Large intestine (tissue), 3 donors: Measurements from ENCODE around the gene FGFR3. TPM values are rescaled to one million over a fixed set of nuclear protein-coding genes. Genes with fewer than 3 reads are reported as not detected.

Experiments used
- DNase-seq, 2 donors: peaks; one replicate each; pipeline versions ENCODE4 v3.0.0 to v3.0.0-alpha.2; 2013
- H3K27ac ChIP-seq: one replicate; pipeline ENCODE4 v1.5.1; 2013; ENCODE audit warnings: low read length
- H3K27me3 ChIP-seq: 2 replicates; pipeline ENCODE4 v1.6.1; 2013; ENCODE audit warnings: low read length; ENCODE audit not compliant: control insufficient read depth, insufficient read depth
- H3K36me3 ChIP-seq: 2 replicates; pipeline ENCODE4 v1.6.1; 2013; ENCODE audit warnings: low read length; ENCODE audit not compliant: control insufficient read depth, insufficient read depth
- H3K4me1 ChIP-seq: one replicate; pipeline ENCODE4 v1.6.1; 2013; ENCODE audit warnings: low read length; ENCODE audit not compliant: control insufficient read depth, insufficient read depth
- H3K4me3 ChIP-seq: one replicate; pipeline ENCODE4 v1.5.1; 2013; ENCODE audit warnings: low read length
- H3K9me3 ChIP-seq: one replicate; pipeline ENCODE4 v1.6.1; 2013; ENCODE audit warnings: mild to moderate bottlenecking, low read depth, low read length, moderate library complexity; ENCODE audit not compliant: control insufficient read depth
- WGBS: methylation state at CpG from one replicate; pipeline ENCODE4 v1.1.5; 2013; ENCODE audit warnings: low lambda C conversion rate; ENCODE audit not compliant: insufficient coverage; 5-methylcytosine and 5-hydroxymethylcytosine counted together
- polyA plus RNA-seq: library from polyadenylated mRNA; unstranded; fragments of 120-200 nt; gene quantifications from one replicate; pipeline ENCODE4 v1.2.1, GENCODE V29; 2013

FGFR3 gene
- polyA plus RNA-seq, 1 donor = 228 TPM

DNA sequence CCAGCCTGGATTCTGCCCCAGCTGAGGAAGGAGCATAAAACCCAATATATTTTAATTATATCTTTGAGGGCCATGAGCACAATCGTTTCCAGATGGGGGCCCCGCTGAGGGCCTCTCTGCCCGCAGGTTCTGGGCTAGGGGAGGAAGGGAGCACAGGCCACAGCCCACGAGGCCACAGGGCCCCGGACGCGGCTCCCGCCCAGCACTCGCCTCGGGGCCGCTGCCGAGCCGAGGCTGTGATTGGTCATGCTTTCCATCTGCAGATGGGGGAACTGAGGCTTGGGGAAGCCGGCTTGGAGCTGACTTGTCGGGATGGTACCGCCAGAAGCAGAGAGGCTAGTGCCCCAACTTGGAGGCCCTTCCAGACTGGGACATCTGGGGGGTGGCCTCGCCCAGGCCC lies 37.8 kb upstream of the FGFR3 start:
- H3K27ac ChIP-seq = no peak overlapping the region
- no peak overlapping the region for H3K4me3 ChIP-seq
- WGBS = no CpG with 5 or more reads among the region's 17 CpGs
- H3K9me3 ChIP-seq = no peaks in the 10 kb centered on the region
- peaks cover 38% of the 10 kb centered on the region for H3K4me1 ChIP-seq
- H3K27me3 ChIP-seq = no peaks in the 10 kb centered on the region
- DNase-seq = no peak
- H3K36me3 ChIP-seq = no peaks in the 10 kb centered on the region

DNA sequence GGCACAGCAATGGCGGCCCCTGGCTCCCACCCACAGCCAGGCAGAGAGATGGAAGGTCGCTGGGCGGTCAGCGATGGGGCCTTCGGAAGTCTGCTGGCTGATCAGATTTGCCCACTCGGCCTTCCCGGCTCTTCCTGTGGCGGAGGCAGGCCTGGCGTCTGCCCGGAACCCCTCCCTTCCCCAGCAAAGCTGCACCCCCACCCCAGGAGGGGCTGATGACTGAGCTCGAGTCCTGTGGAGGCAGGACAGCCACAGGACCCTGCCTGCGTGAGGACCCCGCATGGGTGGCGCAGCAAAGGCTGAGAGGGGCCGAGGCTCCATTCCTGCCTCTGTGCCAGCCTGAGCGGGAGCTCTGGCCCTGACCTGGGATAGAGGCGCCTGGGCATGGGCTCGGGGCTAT lies 37.0 kb upstream of the FGFR3 start:
- no peaks in the 10 kb centered on the region for H3K9me3 ChIP-seq
- DNase-seq = no peak
- no peak overlapping the region for H3K4me3 ChIP-seq
- H3K27me3 ChIP-seq = no peaks in the 10 kb centered on the region
- H3K4me1 ChIP-seq = peaks cover 36% of the 10 kb centered on the region
- no CpG with 5 or more reads among the region's 18 CpGs for WGBS
- H3K36me3 ChIP-seq = no peaks in the 10 kb centered on the region
- H3K27ac ChIP-seq = no peak overlapping the region

DNA sequence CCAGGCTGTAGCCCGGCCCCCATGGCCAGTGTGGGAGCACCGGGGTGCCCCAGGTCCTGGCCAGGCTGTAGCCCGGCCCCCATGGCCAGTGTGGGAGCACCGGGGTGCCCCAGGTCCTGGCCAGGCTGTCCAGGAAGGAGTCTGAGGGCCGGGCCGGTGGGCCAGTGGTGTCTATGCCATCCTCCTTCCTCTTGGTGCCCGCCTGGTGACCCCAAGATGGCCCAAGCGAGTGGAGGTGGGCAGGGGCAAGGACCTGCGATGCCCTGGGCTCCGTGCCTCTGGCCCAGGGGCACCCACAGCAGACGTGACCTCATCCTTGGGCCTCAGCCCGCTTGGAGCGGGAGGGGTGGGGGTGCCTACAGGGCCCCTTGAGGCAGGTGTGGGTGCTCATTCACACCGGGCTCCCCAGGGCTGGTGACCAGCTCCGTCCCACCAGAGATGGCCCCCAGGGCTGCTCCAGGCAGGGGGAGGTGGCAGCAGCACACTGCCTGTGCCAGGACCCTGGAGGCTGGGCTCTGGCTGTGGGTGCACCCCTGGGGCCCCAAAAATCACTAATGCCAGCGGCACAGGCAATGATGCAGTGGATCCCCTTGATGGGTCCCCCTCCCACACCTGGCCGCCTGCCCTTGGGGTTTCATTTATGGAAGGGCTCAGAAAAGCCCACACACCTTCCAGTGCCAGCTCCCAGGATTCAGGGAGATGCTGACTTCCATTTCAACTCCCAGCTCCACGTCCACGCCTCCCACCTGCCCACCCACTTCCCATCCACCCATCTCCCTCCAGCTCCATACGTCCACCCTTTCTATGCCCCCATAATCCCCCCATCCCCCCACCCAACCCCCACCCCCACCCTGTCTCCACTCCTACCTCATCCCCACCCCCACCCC lies 36.0 kb upstream of the FGFR3 start:
- Histone ChIP-seq H3K27ac (no peak overlapping the region), H3K36me3 (no peaks in the 10 kb centered on the region), H3K9me3 (no peaks in the 10 kb centered on the region), H3K4me1 (peaks cover 26% of the 10 kb centered on the region), H3K27me3 (no peaks in the 10 kb centered on the region), H3K4me3 (no peak overlapping the region)
- no peak for DNase-seq
- no CpG with 5 or more reads among the region's 20 CpGs for WGBS

DNA sequence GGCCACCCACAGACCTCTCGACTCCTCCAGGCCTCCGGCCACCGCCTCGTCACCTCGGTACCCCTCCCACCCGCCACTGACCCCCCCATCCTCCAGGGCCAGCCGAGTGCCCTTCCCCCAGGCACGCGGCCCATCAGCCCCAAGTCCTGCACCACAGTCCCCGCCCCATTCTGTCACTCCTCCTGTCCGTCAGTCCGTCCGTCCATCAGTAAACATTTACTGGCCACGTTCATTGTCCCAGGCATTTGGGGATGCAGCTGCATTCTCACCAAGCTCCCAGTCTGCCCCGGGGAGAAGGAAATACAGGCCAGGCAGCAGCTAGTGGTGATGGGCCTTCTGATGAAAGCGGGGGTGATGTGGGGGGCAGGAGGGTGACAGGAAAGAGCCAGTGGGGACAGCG lies 35.3 kb upstream of the FGFR3 start:
- no peaks in the 10 kb centered on the region for H3K36me3 ChIP-seq
- no peak overlapping the region for H3K4me3 ChIP-seq
- no peaks in the 10 kb centered on the region for H3K27me3 ChIP-seq
- H3K27ac ChIP-seq = no peak overlapping the region
- no peaks in the 10 kb centered on the region for H3K9me3 ChIP-seq
- peaks cover 20% of the 10 kb centered on the region for H3K4me1 ChIP-seq
- no CpG with 5 or more reads among the region's 17 CpGs for WGBS
- no peak for DNase-seq

DNA sequence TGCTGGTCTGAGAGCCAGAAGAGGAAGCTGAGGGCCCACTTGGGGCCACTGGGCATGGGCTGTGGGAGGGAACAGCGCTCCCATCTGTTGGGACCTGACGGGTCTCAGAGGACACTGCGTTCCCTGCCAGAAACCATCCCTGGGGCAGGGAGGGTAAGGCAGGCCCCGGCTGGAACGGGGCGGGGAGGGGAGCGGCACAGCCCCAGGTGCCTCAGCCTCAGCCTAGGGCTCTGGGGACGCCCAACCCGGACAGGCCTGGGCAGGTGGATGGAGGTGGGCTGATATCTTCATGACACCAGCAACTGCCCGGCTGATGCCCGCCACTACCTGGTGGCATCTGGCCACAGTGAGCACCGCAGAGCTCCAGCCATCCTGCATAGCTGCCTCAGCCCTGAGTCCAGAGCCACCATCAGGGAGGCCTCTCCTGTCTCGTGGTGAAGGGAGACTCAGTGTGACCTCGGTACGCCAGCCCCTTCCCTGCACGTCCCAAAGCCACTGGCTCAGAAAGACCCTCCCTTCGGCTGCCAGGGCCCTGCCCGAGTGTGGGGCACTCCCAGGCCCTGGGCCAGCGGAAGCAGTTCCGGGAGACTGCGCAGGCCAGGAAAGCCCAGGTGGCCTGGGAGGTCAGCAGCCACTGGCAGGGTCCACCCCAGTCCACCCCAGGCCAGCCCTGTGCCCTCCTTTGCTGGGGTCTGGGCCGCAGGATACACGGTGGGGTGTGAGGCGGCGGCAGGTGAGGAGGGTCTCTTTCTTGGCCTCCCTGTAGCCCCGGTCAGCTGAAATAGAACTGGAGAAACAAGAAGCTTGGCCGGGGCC lies 34.6 kb upstream of the FGFR3 start:
- Histone ChIP-seq H3K36me3 (no peaks in the 10 kb centered on the region), H3K27me3 (no peaks in the 10 kb centered on the region), H3K9me3 (no peaks in the 10 kb centered on the region), H3K4me3 (no peak overlapping the region), H3K27ac (no peak overlapping the region), H3K4me1 (peaks cover 18% of the 10 kb centered on the region)
- no CpG with 5 or more reads among the region's 27 CpGs for WGBS
- DNase-seq = no peak

DNA sequence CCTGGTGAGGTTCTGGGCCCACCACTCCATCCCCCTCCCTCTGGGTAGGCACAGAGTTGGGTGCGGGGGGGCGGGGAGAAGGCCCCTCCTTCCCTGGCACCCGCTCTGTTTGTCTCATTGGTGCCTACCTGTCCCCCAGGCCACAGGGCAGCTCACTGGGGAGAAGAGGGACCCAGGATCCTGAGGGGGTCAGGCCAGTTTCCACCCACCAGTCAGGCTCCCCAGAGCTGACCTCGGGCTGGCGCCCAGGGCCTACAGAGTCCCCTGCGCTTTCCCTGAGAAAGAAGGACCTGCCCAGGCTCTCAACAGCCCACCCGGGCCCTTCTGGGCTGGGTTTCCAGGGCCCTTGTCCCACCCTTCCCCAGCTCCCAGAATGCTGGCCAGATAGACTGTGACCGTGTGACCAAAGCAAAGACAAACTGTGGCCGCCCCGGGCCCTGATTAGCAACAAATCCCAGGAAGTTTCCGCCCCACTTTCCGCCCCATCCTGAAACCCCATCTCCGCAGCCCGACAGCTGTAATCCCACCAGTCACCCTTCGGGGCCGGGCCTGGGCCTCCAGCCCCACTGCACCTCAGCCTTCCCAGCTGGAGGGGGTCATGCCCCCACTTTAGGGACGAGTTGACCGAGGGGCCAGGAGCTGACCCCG lies 33.8 kb upstream of the FGFR3 start:
- Histone ChIP-seq H3K4me3 (no peak overlapping the region), H3K36me3 (no peaks in the 10 kb centered on the region), H3K9me3 (no peaks in the 10 kb centered on the region), H3K27ac (no peak overlapping the region), H3K27me3 (no peaks in the 10 kb centered on the region), H3K4me1 (peaks cover 15% of the 10 kb centered on the region)
- no peak for DNase-seq
- no CpG with 5 or more reads among the region's 19 CpGs for WGBS

DNA sequence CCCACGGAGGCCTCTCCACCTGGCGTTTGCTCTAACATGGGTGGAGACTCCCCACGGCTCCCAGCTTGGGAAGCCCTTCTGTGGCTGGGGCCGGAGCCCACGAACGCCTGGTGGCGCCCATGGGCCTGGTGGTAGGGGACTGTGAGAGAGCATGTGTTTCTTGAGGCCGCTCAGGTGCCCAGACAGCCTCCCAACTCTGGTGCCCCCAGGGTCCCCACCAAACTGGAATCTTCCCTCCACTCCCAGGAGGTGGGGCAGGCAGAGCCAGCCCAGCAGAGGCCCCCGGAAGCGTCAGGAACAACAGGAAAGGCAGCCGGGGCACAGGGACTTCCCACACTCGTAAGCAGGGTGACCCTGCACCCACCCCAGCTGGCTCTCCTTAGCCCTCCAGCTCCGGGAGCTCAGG lies 33.3 kb upstream of the FGFR3 start:
- no peak for DNase-seq
- H3K4me3 ChIP-seq = no peak overlapping the region
- no peaks in the 10 kb centered on the region for H3K27me3 ChIP-seq
- no peak overlapping the region for H3K27ac ChIP-seq
- no CpG with 5 or more reads among the region's 13 CpGs for WGBS
- no peaks in the 10 kb centered on the region for H3K9me3 ChIP-seq
- H3K36me3 ChIP-seq = no peaks in the 10 kb centered on the region
- H3K4me1 ChIP-seq = peaks cover 10% of the 10 kb centered on the region

DNA sequence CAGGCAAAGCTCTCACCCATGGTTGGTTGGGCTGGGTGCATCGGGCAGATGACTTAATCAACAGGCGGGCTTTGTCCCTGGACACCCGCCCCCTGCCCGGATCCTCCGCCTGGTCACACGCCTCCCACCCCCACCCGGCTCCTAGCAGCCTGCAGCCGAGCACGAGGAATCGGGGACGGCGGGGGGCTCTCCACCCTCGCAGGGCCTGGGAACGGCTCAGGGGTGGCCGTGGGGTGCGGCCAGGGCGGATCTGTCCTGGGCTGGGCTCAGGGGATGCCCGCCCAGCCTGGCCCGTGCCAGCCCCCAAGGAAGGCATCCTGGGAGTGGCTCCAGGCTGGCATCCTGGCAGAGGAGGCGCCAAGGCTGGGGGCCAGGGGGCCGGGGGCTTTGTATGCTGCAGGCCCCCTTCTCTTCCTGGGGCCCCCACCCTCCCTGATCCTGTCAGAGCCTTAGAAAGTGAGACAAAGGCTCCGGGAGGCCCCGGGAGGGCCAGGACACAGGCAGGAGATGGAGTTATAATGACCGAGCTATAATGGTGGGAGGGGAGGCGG lies 32.5 kb upstream of the FGFR3 start:
- no peaks in the 10 kb centered on the region for H3K9me3 ChIP-seq
- no peak for DNase-seq
- whole genome bisulfite sequencing = no CpG with 5 or more reads among the region's 25 CpGs
- no peaks in the 10 kb centered on the region for H3K27me3 ChIP-seq
- no peaks in the 10 kb centered on the region for H3K36me3 ChIP-seq
- no peak overlapping the region for H3K27ac ChIP-seq
- peaks cover 10% of the 10 kb centered on the region for H3K4me1 ChIP-seq
- no peak overlapping the region for H3K4me3 ChIP-seq

DNA sequence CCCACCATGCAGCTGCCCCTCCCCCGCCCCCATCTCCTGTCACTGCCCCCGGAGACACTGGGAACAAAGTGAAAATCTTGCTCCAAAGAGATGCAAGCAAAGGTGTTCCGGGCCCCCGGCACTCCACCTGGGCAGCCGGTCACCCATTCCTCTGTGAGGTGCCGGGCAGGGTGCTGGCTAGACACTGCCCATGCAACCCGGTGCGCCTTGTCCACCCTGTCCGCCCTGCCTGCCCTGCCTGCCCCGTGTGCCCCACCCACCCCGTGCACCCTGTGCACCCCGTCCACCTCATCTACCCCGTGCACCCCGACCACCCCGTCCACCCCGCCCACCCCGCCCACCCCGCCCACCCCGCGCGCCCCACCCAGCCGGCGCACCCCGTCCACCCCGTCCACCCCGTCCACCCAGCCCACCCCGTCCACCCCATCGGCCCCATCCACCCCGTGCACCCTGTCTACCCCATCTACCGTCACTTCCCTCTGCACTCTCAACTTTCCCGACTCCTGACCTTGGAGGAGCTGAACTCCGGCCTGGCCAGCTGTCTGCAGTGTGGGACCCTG lies 31.9 kb upstream of the FGFR3 start:
- Histone ChIP-seq H3K4me3 (no peak overlapping the region), H3K4me1 (peaks cover 15% of the 10 kb centered on the region), H3K27me3 (no peaks in the 10 kb centered on the region), H3K9me3 (no peaks in the 10 kb centered on the region), H3K27ac (no peak overlapping the region), H3K36me3 (no peaks in the 10 kb centered on the region)
- DNase-seq = no peak
- no CpG with 5 or more reads among the region's 32 CpGs for WGBS
